UCSD-AML1 (cell line): ENCODE results near the gene LRCOL1.

ENCODE experiments used
- DNase-seq: peaks from one replicate; lab custom pipeline; 2025; ENCODE audit not compliant: unreplicated experiment; lab: John Stamatoyannopoulos, UW

The LRCOL1 gene

DNA sequence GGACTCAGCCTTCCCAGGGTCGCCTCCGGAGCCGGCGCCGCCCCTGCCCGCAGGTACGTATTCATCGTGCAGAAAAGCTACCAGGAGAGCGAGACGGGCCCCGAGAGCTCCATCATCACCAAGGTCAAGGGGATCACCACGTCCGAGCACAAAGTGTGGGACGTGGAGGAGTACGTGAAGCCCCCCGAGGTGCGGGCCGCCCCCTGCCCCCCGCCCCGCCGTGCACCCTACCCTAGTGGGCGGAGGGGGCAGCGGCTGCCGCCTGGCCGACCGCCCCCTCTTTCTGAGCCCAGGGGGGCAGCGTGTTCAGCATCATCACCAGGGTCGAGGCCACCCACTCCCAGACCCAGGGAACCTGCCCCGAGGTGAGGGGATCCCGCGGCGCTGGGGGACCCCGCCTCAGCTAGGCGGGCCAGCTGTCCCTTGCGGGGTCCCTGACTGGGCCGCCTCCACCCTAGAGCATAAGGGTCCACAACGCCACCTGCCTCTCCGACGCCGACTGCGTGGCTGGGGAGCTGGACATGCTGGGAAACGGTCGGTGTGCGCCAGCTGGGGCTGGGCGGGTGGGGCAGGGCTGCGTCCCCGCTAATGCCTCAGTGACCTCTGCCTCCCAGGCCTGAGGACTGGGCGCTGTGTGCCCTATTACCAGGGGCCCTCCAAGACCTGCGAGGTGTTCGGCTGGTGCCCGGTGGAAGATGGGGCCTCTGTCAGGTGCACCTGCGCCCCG is 9.2 kb upstream of the LRCOL1 start:
- no peak for DNase-seq

DNA sequence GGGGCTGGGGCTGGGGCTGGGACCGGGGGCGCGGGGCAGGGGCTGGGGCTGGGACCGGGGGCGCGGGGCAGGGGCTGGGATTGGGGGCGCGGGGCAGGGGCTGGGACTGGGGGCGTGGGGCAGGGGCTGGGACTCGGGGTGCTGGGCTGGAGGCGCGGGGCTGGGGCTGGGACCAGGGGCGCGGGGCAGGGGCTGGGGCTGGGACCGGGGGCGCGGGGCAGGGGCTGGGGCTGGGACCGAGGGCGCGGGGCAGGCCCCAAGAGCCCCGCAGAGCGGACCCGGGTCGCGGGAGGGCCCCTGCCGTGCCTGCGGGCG is 8.6 kb upstream of the LRCOL1 start:
- no peak for DNase-seq

DNA sequence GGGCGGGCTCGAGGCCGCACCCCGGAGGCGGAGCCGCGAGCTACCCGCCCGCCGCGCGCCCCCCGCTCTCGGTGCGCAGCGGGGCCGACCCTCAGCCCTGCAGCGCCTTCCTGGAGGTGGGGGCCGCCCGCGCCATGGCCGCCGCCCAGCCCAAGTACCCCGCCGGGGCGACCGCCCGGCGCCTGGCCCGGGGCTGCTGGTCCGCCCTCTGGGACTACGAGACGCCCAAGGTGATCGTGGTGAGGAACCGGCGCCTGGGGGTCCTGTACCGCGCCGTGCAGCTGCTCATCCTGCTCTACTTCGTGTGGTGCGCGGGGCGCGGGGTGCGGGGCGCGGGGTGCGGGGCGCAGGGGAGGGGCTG is 8.3 kb upstream of the LRCOL1 start, which contains the start of gene P2RX2:
TSS of gene P2RX2 (plus strand) at position 94 of the 361 bp plus-strand sequence. CDS start at position 135, 41 bp downstream.
- no peak for DNase-seq

DNA sequence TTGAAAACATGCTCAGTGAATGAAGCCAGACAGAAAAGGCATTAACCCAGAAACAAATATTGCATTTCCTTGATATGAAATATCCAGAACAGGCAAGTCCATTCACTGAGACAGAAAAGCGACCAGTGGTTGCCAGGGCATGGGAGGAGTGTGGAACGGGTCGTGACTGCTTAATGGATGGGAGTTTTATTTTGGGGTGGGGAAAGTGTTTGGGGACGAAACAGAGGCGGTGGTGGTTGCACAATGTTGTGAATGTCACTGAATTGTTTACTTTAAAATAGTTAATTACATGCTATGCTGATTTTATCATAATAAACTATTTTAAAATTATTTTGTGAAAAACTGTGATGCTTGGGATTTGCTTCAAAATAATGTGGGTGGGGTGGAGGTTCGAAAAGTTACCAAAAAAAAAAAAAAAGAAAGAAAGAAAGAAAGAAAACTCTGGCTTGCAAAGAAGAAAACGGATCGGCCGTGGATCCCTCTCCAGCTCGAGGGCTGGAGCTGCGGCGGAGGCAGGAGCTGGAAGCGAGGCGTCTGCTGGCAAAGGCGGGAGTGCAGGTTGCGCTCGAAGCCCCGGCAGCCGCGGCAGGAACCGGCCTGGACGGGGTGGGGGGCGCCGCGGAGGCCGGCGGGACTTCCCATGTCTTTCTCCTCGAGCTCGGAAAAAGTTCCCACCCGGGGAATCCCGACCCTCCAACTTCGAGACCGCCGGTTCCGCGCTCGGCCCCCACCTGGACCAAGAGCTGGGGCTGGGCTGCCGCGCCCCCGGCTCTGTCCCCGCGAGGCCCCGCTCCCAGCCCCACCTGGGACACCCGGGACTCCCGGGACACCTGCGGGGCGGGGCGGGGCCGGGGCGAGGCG is 7.7 kb upstream of the LRCOL1 start:
- DNase-seq = no peak

DNA sequence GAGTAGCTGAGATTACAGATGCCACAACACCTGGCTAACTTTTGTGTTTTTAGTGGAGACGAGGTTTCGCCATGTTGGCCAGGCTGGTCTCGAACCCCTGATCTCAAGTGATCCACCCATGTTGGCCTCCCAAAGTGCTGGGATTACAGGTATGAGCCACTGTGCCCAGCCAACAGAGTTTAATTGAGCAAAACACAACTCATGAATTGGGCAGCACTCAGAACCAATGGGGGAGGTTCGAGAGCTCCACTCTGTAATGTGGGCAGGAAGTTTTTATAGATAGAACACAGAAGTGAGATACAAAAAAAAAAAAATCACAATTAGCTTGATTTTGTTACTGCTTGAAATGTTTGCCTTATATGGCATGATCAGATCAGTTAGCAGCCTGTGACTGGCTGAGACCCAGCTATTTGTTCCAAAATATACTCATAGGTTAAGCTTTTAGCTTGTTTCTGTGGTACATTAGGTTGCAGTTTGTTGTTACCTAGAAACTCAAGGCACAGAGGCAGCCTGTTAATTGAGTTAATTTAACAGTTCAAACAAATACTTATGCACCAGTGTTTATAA is 6.8 kb upstream of the LRCOL1 start:
- no peak for DNase-seq

DNA sequence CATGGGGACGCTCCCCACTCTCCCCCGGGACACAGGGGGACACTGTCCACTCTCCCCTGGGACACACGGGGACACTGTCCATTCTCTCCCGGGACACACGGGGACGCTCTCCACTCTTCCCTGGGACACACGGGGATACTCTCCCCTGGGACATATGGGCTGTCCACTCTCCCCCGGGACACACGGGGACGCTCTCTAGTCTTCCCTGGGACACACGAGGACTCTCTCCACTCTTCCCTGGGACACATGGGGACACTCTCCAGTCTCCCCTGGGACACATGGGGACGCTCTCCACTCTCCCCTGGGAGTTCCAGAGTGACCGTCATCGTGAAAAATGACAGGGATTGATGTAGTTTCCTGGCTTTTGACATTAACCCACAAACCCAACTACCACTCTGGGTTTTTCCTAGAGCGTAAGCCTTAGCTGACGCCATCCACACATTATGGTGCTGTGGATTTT is 5.2 kb upstream of the LRCOL1 start:
- DNase-seq = no peak

DNA sequence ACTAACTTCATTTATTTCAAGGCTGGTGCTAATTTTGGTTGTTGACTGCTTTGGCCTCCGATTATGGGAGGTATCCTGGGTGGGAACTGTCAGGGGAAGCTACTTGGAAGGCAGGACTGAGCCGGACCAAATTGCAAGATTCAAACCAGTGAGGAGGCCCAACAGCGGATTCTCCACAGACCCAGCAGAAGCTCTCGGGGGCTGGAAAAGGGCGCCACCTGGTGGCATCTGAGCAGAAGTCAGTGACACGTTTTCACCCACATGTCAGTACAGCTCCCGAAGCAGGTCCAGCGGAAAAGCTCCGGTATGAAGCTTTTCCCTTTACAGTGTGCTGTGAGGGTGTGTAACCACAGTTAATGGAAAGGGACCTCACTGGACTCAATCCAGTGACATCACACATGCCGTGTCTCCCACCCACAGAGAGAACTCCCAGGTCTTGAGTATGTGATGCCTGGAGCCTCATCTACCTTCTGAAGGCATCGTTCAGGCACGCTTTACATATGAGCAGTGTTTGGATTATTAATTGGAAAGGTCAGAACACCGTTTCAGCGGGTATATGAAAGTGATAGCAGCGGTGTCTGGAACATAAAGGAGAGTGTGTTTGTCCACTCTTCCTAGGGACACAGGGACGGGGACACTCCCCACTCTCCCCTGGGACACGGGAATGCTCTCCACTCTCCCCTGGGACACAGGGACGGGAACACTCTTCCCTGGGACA is 4.6 kb upstream of the LRCOL1 start:
- DNase-seq = peak; percentile 80

DNA sequence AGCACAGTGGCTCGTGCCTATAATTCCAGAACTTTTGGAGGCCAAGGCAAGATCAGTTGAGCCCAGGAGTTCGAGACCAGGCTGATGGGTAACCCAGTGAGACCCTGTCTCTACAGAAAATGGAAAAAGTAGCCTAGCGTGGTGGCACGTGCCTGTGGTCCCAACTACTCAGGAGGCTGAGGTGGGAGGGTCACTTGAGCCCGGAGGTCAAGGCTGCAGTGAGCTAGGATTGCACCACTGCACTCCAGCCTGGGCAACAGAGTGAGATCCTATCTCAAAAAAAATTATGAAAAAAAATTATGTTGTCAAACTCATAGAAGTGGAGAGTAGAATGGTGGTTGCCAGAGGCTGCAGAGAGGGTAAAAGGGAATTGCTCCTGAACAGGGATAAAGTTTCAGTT is 3.6 kb upstream of the LRCOL1 start:
- no peak for DNase-seq

DNA sequence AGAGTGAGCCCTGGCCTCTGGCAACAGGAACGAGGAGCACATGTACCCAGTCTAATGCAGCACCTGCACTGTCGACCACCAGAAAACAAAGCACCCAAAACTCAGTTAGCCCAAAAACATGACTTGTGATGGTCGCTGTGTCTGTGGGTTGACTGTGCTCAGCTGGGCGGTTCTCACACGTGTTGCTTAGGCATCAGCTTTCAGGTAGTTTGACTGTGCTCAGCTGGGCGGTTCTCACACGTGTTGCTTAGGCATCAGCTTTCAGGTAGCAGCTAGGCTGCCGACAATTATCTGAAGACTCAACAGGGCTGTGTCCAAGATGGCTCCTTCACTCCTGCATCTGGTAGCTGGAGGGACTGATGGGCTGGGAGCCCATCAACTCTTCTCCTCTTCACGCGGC is 1.2 kb upstream of the LRCOL1 start:
- no peak for DNase-seq

DNA sequence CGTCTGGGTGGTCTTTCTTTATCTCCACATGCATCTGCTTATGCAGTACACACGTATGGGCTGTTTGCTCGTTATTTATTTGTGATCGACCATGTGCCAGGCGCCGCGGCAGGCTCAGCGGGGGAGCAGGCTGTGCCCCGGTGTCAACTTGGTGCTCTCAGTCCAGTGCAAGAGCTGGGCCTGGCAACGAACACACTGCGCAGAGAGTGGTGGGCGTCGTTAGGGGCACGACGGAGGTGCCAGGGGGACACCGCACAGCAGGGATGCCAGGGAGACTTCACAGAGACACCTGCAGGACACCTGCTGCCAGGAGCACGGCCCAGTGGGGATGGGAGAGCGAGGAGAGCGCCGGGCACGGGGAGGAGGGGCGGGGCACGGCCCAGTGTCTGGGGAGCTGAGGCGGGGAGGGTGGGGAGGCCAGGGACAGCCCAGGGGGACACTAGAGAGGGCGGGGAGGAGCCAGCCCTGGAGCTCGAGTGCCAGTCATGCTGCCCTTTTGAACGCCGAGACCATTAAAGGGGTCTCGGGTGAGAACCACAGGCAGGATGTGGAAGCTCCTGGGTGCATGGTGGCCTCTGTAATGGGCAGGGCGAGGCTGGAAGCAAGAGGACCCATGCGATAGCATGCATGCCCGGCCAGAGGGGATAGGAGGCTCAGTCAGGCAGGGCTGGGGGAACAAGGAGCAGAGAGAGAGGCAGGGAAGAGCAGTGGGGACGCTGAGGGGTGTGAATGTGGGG is 652 bp upstream of the LRCOL1 start:
- no peak for DNase-seq

DNA sequence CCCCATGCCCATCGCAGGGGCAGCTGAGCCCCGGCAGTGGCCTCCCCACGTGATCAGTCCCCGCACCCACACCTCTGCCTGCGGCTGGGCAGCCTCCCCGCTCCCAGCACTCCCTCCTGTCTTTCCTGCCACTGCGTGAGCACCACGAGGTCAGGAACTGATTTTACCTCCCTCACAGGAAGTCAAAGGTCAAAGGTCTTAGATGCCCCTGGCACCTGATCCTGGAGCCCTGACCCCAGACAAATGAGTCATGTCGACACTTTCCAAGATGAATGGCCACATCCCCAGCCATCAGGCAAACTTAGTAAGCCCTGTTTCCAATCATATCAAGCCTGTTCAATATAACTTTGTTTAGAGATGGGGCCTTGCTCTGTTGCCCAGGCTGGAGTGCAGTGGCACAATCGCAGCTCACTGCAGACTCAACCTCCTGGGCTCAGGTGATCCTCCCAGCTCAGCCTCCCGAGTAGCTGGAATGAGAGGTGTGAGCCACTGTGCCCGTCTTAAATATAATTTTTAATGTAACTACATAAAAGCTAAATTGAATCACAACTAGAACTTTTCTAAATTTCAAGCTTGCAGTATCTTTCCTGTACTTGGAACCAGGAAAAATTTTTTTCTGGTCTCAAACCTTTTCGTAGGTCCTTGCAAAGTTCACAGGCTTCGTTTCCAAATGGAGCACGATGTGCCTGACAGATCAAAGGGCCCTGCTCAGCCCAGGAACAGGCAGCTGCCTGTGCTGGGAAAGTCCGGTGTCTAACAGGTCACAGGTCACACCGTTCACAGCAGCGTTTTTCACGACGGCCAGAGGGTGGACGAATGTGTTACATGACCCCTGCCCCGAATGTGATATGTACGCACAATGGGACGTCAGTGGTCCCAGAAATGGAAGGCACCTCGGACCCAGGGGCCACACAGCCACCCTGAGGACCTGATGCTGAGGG is 1.9 kb downstream of the LRCOL1 start:
- no peak for DNase-seq

DNA sequence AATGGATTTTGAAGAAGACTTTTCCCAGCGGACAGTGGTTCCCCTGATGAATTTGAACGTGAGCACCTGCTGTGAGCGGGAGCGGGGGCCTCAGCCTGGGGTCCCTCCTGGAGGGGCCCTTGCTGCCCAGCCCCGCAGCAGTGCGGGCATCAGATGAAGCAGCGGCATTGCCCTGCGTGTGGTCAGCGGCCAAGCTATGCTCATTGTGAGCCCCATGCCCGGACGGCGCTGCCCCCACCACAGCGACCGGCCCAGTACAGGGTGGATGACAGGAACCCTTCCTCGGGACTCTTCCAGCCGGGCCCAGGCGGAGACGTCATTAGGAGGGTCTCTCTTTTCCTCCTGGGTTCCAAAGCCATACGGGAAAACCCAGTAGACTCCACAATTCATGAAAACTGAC is 3.5 kb downstream of the LRCOL1 start:
- no peak for DNase-seq

DNA sequence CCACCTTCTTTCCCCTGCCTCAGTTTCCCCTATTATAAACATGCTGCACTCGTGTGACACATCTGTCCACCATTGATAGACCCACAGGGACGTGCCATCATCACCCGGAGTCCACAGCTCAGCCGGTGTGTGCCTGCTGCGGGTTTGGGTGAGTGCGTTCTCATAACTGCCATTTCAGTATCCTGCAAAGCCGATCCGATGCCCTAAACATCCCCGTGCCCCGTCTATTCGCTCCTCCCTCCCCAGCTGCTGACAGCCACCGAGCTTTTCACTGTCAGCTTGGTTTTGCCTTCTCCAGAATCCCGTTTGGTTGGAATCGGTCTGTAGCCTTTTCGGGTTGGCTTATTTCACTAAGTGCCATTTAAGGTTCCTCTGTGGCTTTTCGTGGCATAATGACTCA is 3.9 kb downstream of the LRCOL1 start:
- no peak for DNase-seq

DNA sequence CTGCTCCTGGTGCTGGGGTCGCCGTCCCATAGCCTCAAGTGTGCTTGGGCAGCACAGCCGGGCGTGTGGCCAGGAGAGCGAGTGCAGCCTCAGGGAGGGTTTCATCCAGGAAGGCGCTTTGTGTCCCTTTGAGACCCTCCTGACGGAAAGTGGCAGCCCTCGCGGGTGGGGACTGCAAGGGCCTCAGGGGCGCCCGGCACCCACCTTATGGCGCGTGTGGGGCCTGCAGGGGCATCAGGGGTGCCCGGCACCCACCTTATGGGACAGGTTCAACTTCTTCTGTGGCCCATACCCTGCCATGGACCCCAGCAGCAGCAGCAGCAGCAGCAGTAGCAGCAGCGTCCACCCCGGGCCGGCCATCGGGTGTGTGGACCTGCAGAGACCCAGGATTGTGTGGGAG is 4.5 kb downstream of the LRCOL1 start:
- no peak for DNase-seq

DNA sequence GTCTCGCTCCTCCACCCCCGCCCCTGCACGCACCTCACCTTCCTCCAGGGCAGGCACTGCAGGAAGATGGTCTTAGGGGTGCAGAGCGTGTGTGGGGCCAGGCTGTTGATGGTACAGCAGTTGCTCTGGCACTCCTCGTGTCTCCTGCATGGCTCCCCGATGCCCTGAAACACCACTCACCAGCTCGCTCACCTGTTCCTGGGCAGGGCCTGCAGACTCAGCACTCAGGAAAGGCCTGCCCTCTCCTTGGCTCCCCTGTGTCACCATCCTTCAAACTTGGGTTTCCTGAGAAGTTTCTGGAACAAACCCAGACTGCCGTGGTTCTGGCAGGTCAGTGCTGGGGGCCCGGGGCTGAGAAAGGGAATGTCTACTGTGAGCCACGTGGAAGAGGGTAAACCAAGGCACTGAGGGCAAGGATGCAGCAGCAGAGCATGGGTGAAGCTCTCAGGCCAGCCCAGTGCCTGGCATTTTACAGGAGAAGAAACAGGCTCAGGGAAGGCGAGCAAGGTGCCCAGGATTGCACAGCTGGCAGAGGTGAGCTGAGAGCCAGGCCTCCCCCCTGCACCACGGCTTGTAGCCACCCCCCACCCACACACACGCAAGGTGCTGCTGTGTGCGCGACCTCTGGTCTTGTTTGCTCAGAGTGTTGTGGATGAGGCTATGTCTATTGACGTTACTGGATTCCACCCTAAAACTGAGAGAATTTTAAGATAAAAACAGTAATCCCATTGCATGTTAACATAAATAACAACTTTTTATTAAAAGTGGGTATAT is 5.5 kb downstream of the LRCOL1 start:
- no peak for DNase-seq

DNA sequence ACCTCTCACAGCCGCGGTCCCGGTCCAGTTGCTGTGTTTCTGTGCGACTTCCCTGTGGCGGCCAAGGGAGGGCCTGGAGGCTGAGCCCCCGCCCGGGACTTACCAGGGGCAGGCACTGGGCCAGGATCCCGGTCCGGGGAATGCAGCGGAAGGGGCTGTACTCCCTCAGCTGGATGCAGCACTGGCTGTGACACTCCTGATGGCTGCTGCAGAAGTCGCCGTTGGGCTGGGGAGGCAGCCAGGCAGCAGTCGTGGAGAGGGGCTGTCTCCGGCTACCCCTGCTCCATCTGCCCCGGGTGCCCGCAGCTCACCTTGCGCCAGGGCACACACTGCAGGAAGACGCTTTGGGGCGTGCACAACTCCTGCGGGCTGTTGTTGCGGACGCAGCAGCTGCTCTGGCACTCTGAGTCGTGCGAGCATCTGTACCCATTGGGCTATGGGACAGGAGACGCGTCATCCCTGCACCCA is 6.2 kb downstream of the LRCOL1 start:
- DNase-seq = no peak

DNA sequence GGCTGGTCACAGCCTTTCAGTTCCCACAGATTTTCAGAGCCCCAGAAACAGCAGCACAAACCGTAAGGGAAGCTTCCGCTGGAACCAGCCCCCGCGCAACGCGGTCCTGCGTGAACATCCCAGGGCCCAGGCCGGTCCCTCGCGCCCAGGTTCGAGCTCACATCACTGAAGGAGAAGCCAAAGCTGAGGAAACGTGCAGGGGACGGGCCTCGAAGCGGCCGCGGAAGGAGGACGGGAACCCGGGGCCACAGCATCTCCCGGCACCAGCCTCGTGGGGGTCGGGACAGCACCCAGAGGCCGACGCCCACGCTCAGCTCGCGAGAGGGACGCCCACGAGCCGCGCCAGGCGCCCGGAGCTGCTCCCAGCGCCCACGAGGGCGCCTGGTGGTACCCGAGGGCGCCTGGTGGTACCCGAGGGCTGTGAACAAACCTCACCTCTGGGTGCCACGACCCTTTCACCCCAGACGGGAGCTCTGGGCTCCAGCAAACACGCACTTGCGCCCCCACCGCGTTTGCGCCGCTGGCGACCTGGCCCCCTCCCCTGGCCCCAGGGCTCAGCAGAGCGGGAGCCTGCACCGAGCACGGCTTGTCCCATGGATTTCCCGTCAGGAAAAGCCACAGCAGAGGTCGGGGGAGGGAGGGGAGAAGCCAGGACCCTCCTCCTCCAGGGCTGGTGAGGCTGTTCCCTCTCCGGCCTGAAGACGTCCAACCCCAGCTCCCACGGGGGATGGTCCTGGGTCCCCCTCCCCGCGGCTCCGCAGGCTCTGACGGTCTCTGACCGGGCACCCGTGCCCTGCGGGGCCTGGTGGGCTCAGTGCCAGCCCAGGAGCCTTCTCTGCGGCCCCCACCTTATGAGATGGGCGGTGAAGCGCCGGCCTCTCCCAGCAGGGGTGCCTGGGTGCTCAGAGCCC is 6.9 kb downstream of the LRCOL1 start:
- no peak for DNase-seq
